DND-41 (cell line): Measurements from ENCODE around the gene CRYBA2.

ENCODE experiments used
- ATAC-seq: fragments of 200-7000 bp; cut with Tn5 transposase; 3 replicates; pipeline ENCODE4 v1.9.1; 2021; ENCODE audit warnings: low read depth; ENCODE audit not compliant: insufficient read depth
- DNase-seq: peaks from one replicate; pipeline ENCODE4 v3.0.0-alpha.2; 2020
- H2AFZ ChIP-seq: 2 replicates; pipeline ENCODE4 v1.6.0; 2012; ENCODE audit warnings: low read depth, low read length
- H3K27ac ChIP-seq: 2 replicates; pipeline ENCODE4 v1.5.1; 2012; ENCODE audit warnings: low read length, inconsistent platforms
- H3K27me3 ChIP-seq: fragments of 200-600 bp; sonication (generic); 2 replicates; pipeline ENCODE4 v1.6.0; 2012; ENCODE audit warnings: low read length, mild to moderate bottlenecking, inconsistent platforms; ENCODE audit not compliant: insufficient read depth, poor library complexity
- H3K36me3 ChIP-seq: 2 replicates; pipeline ENCODE4 v1.5.1; 2012; ENCODE audit warnings: low read length, inconsistent platforms; ENCODE audit not compliant: insufficient read depth
- H3K4me1 ChIP-seq: 2 replicates; pipeline ENCODE4 v1.5.1; 2012; ENCODE audit warnings: mild to moderate bottlenecking, low read length; ENCODE audit not compliant: insufficient read depth
- H3K4me2 ChIP-seq: 2 replicates; pipeline ENCODE4 v1.6.0; 2012; ENCODE audit warnings: mild to moderate bottlenecking, moderate library complexity, low read length, inconsistent platforms; ENCODE audit not compliant: insufficient read depth
- H3K4me3 ChIP-seq, 2 experiments: fragments of 200-600 bp in 1 of 2; shearing (Covaris generic) in 1 of 2; 2 replicates each; pipeline ENCODE4 v1.5.1; 2012 to 2016; ENCODE audit warnings: inconsistent platforms in 2 of 2, low read length in 2 of 2, mild to moderate bottlenecking in 2 of 2, low read depth in 1 of 2, moderate library complexity in 1 of 2
- H3K79me2 ChIP-seq: 2 replicates; pipeline ENCODE4 v1.6.0; 2012; ENCODE audit warnings: low read length, inconsistent platforms; ENCODE audit not compliant: insufficient read depth
- H3K9ac ChIP-seq: 2 replicates; pipeline ENCODE4 v1.6.0; 2012; ENCODE audit warnings: low read depth, mild to moderate bottlenecking, inconsistent platforms, low read length, moderate library complexity
- H3K9me3 ChIP-seq: 2 replicates; pipeline ENCODE4 v1.5.1; 2012; ENCODE audit warnings: low read length, moderate library complexity, mild to moderate bottlenecking, inconsistent platforms; ENCODE audit not compliant: insufficient read depth, severe bottlenecking
- H4K20me1 ChIP-seq: 2 replicates; pipeline ENCODE4 v1.6.0; 2012; ENCODE audit warnings: low read length; ENCODE audit not compliant: insufficient read depth
- CTCF ChIP-seq: IDR thresholded peaks from 2 replicates; pipeline ENCODE4 v1.5.1; 2012; ENCODE audit warnings: borderline replicate concordance, low read length, moderate library complexity, mild to moderate bottlenecking; ENCODE audit not compliant: poor library complexity, severe bottlenecking; ENCODE audit errors: extremely low read depth
- EZH2 ChIP-seq: IDR thresholded peaks from 3 replicates; pipeline ENCODE4 v1.6.1; 2012; ENCODE audit warnings: borderline replicate concordance, low read depth, mild to moderate bottlenecking, moderate library complexity, low read length, inconsistent platforms; ENCODE audit not compliant: severe bottlenecking

Gene CRYBA2

DNA sequence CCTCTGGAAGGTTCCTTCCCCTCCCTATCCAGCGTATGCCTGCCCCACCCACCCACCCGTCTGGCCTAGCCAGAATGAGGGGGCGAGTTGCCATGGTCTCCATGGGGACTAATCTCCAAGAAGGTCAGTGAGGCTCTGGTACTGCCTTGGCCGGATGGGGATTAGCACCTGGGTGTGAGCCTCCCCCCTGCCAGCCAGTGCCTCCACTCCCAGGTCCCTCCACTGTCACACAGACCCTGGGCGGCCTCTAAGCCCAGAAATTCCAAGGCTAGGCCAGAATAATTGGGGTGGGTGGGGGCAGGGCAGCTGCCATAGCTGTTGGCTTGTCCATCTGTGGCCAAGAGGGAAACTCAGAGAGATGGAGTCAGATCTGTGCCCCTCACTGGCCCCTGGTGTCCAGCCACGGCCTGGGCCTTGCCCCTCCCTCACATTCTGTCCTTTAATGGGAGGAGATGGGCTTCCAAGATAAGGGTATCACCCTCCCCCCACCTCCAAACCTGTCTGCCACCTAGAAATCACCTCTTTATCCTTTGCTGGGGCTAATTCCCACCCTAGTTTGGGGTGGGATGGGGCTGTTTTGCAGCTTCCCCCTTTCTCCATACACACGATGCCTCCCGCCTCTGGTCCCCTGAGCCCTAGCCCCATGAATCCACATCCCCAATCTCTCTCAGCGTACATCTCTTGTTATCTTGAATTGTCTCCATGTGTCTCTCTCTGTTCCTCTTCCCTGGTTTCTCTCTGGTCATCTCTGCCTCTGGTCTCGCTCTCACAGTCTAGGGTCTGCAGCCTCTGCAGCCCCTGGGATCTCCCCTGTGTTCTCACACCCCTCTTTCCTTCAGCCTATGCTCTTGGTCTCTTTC is 6.0 kb upstream of the CRYBA2 start:
- peaks cover 4% of the 10 kb centered on the region; the same call in 1 of the 2 replicates for H3K4me1 ChIP-seq
- H3K27ac ChIP-seq = no peak overlapping the region
- H3K4me2 ChIP-seq = no peak overlapping the region
- H2AFZ ChIP-seq = no peak overlapping the region
- no peaks in the 10 kb centered on the region for H3K9me3 ChIP-seq
- H3K36me3 ChIP-seq = no peaks in the 10 kb centered on the region
- H3K4me3 ChIP-seq = no peak overlapping the region
- H4K20me1 ChIP-seq = peaks cover 9% of the 10 kb centered on the region
- TF ChIP-seq CTCF = no peak
- TF ChIP-seq EZH2 = no peak
- peaks cover 13% of the 10 kb centered on the region for H3K27me3 ChIP-seq
- DNase-seq = no peak
- no peak for ATAC-seq
- H3K9ac ChIP-seq = no peak overlapping the region
- H3K79me2 ChIP-seq = no peaks in the 10 kb centered on the region

DNA sequence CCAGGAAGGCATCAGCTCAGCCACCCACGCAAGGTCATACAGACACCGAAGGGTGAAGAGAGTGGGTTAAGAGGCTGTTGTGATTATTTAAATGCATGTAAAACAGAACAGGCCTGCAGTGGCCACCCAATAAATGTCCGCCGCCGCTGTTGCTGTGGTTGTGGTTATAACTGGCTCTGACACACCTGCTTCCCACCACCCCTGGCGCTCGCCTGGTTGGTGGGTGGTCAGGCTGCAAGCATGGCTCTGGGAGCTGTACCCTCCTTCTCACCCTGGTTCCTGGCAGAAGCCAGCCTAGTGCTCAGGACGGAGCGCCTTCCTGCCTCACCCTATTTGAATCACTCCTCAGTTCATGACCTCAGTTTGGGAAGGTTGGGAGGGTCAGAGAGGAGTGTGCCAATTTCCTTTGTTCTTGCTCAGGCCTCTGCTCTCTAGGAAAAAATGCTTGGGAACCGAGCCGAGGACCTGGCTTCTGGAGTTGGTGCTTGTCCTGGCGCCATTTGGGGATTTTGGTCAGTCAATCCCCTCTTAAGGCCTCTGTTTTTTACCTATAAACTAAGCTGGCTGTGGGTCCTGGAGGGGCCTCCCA is 5.3 kb upstream of the CRYBA2 start:
- Histone ChIP-seq H4K20me1 (peaks cover 6% of the 10 kb centered on the region), H3K9ac (no peak overlapping the region), H3K27me3 (peaks cover 10% of the 10 kb centered on the region), H3K4me3 (no peak overlapping the region), H3K9me3 (no peaks in the 10 kb centered on the region), H3K36me3 (no peaks in the 10 kb centered on the region), H3K27ac (no peak overlapping the region), H3K4me1 (peaks cover 4% of the 10 kb centered on the region; the same call in 1 of the 2 replicates), H2AFZ (no peak overlapping the region), H3K4me2 (no peak overlapping the region), H3K79me2 (no peaks in the 10 kb centered on the region)
- DNase-seq (no peak), ATAC-seq (peak; percentile 48; the same call in 2 of the 3 replicates)
- no peak for TF ChIP-seq CTCF
- TF ChIP-seq EZH2 = no peak

GRCh38 chr2:218997731-218998130 is 4.5 kb upstream of the CRYBA2 start:
- H3K27ac ChIP-seq = no peak overlapping the region
- no peak for DNase-seq
- TF ChIP-seq EZH2 (no peak), CTCF (no peak)
- H4K20me1 ChIP-seq = peaks cover 8% of the 10 kb centered on the region
- no peak overlapping the region for H3K4me3 ChIP-seq
- no peaks in the 10 kb centered on the region for H3K9me3 ChIP-seq
- no peak for ATAC-seq
- no peaks in the 10 kb centered on the region for H3K79me2 ChIP-seq
- no peaks in the 10 kb centered on the region for H3K36me3 ChIP-seq
- H3K4me2 ChIP-seq = no peak overlapping the region
- H3K9ac ChIP-seq = no peak overlapping the region
- peaks cover 10% of the 10 kb centered on the region for H3K27me3 ChIP-seq
- H3K4me1 ChIP-seq = peaks cover 4% of the 10 kb centered on the region; the same call in 1 of the 2 replicates
- H2AFZ ChIP-seq = no peak overlapping the region
